OCI-LY7 (cell line): ENCODE results near the gene KISS1R.

Experiments
- EZH2phosphoT487 ChIP-seq: fragments of 200-600 bp; sonication (generic); IDR thresholded peaks from 2 replicates; pipeline ENCODE4 v1.6.1; 2018; ENCODE audit warnings: low read depth, borderline replicate concordance, mild to moderate bottlenecking, mixed run types, antibody characterized with exemption, low read length, moderate library complexity, mixed read lengths
- TF ChIP-seq, protein P1 (sequence below): fragments of 200-600 bp; sonication (generic); conservative IDR thresholded peaks from 2 replicates; pipeline ENCODE4 v1.5.1; 2014; ENCODE audit warnings: mild to moderate bottlenecking, antibody characterized with exemption, low read length, moderate library complexity, mixed read lengths

- TF ChIP-seq EZH2phosphoT487 = no peak
- TF ChIP-seq, protein P1, sequence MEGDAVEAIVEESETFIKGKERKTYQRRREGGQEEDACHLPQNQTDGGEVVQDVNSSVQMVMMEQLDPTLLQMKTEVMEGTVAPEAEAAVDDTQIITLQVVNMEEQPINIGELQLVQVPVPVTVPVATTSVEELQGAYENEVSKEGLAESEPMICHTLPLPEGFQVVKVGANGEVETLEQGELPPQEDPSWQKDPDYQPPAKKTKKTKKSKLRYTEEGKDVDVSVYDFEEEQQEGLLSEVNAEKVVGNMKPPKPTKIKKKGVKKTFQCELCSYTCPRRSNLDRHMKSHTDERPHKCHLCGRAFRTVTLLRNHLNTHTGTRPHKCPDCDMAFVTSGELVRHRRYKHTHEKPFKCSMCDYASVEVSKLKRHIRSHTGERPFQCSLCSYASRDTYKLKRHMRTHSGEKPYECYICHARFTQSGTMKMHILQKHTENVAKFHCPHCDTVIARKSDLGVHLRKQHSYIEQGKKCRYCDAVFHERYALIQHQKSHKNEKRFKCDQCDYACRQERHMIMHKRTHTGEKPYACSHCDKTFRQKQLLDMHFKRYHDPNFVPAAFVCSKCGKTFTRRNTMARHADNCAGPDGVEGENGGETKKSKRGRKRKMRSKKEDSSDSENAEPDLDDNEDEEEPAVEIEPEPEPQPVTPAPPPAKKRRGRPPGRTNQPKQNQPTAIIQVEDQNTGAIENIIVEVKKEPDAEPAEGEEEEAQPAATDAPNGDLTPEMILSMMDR = no peak
Measured at GRCh38 chr19:952049-952679, 35.0 kb downstream of the KISS1R start.
